GM12874 (cell line): ENCODE measurements around the gene IQUB.
A peak's percentile ranks its signal among the peaks of the same experiment; 100 is the strongest.

Experiments
- CTCF ChIP-seq: IDR thresholded peaks from 2 replicates; pipeline ENCODE4 v1.5.1; 2011; ENCODE audit warnings: low read depth, mild to moderate bottlenecking, control low read depth, low read length, moderate library complexity; ENCODE audit not compliant: insufficient read depth

IQUB gene

GRCh38 chr7:123534383-123535260 lies at the start of gene IQUB:
IQUB (minus strand) TSS chr7:123534595; CDS start chr7:123512340, 22,255 bp downstream.
- no peak for TF ChIP-seq CTCF

GRCh38 chr7:123583821-123584220 lies 49.4 kb upstream of the IQUB start:
- no peak for TF ChIP-seq CTCF

GRCh38 chr7:123581162-123581459 lies 46.7 kb upstream of the IQUB start:
- TF ChIP-seq CTCF: no peak

- TF ChIP-seq CTCF: peak; percentile 65
Measured at GRCh38 chr7:123580406-123581161, 46.2 kb upstream of the IQUB start.

GRCh38 chr7:123579416-123579815 lies 45.0 kb upstream of the IQUB start:
- no peak for TF ChIP-seq CTCF

GRCh38 chr7:123573896-123574467 lies 39.6 kb upstream of the IQUB start:
- TF ChIP-seq CTCF: no peak

- TF ChIP-seq CTCF: no peak
Measured at GRCh38 chr7:123573341-123573740, 38.9 kb upstream of the IQUB start.
